MM.1S (cell line): ENCODE measurements around the gene FRA10AC1.

Experiments
- DNase-seq: peaks from one replicate; pipeline ENCODE4 v3.0.0-alpha.2; 2015
- H2AFZ ChIP-seq: fragments of 300-600 bp; sonication (generic); 2 replicates; pipeline ENCODE4 v1.6.0; 2016; ENCODE audit warnings: antibody characterized with exemption, low read length
- H3F3A ChIP-seq: fragments of 300-600 bp; sonication (generic); 2 replicates; pipeline ENCODE4 v1.6.1; 2016; ENCODE audit warnings: mild to moderate bottlenecking, antibody characterized with exemption, low read length, moderate library complexity, mixed read lengths; ENCODE audit not compliant: insufficient read depth
- H3K27ac ChIP-seq: fragments of 300-600 bp; sonication (generic); 2 replicates; pipeline ENCODE4 v1.5.1; 2016; ENCODE audit warnings: mild to moderate bottlenecking, low read length
- H3K27me3 ChIP-seq: fragments of 300-600 bp; sonication (generic); replicated peaks from 2 replicates; pipeline ENCODE4 v1.6.0; 2016; ENCODE audit warnings: low read length; ENCODE audit not compliant: insufficient read depth
- H3K36me3 ChIP-seq: fragments of 300-600 bp; sonication (generic); replicated peaks from 2 replicates; pipeline ENCODE4 v1.6.1; 2016; ENCODE audit warnings: mild to moderate bottlenecking, low read length, mixed read lengths; ENCODE audit not compliant: insufficient read depth
- H3K4me1 ChIP-seq: fragments of 300-600 bp; sonication (generic); 2 replicates; pipeline ENCODE4 v1.6.1; 2016; ENCODE audit warnings: low read length, mixed read lengths
- H3K4me2 ChIP-seq: fragments of 300-600 bp; sonication (generic); 2 replicates; pipeline ENCODE4 v1.6.0; 2016; ENCODE audit warnings: low read depth, low read length
- H3K4me3 ChIP-seq: fragments of 300-600 bp; sonication (generic); 2 replicates; pipeline ENCODE4 v1.5.1; 2016; ENCODE audit warnings: low read length, mixed read lengths
- H3K79me2 ChIP-seq: fragments of 300-600 bp; sonication (generic); 2 replicates; pipeline ENCODE4 v1.6.1; 2016; ENCODE audit warnings: mixed run types, low read length, mixed read lengths
- H3K9ac ChIP-seq: fragments of 300-600 bp; sonication (generic); 2 replicates; pipeline ENCODE4 v1.6.1; 2016; ENCODE audit warnings: low read length, mixed read lengths
- H3K9me2 ChIP-seq: fragments of 300-600 bp; sonication (generic); replicated peaks from 2 replicates; pipeline ENCODE4 v1.6.1; 2016; ENCODE audit warnings: mild to moderate bottlenecking, low read length, mixed read lengths; ENCODE audit not compliant: insufficient read depth
- H3K9me3 ChIP-seq: fragments of 300-600 bp; sonication (generic); replicated peaks from 2 replicates; pipeline ENCODE4 v1.6.1; 2016; ENCODE audit warnings: mild to moderate bottlenecking, low read length, mixed read lengths; ENCODE audit not compliant: insufficient read depth
- H4K20me1 ChIP-seq: fragments of 300-600 bp; sonication (generic); 2 replicates; pipeline ENCODE4 v1.6.1; 2016; ENCODE audit warnings: mild to moderate bottlenecking, low read length, moderate library complexity, mixed read lengths; ENCODE audit not compliant: insufficient read depth
- CTCF ChIP-seq: fragments of 300-600 bp; sonication (generic); IDR thresholded peaks from 2 replicates; pipeline ENCODE4 v1.5.1; 2016; ENCODE audit warnings: antibody characterized with exemption, low read length, mixed read lengths
- EZH2 ChIP-seq: fragments of 300-600 bp; sonication (generic); optimal IDR thresholded peaks from 2 replicates; pipeline ENCODE3; 2017; ENCODE audit warnings: low read depth, mild to moderate bottlenecking, antibody characterized with exemption, low read length, mixed read lengths
- EZH2phosphoT487 ChIP-seq: fragments of 300-600 bp; sonication (generic); IDR thresholded peaks from 2 replicates; pipeline ENCODE4 v1.6.1; 2018; ENCODE audit warnings: antibody characterized with exemption, low read length

FRA10AC1 gene

DNA sequence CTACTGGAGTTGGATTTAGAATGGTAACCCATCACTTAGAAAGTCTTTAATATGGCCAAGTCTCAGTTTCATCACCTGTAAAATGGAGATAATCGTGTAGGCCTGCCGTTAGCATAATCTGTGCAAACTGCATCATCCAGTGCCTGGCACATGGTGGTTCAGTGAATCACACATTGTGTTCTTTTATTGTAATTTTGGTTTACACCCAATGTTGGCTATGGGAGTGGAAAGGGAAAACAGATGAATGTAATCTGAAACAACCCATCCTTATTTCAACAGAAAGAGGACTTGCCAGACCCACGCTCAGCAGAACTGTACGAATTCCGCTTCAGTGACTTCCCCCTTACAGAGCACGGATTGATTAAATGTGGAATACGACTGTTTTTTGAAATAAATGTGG lies 62.6 kb downstream of the FRA10AC1 start:
- H3K4me2 ChIP-seq, result no peak overlapping the region
- no peak for TF ChIP-seq CTCF
- no peak for TF ChIP-seq EZH2phosphoT487
- no peak for TF ChIP-seq EZH2
- H4K20me1 ChIP-seq, result no peaks in the 10 kb centered on the region
- H3K27ac ChIP-seq, result no peak overlapping the region
- H3K9me2 ChIP-seq, result no peaks in the 10 kb centered on the region
- H3K27me3 ChIP-seq, result no peaks in the 10 kb centered on the region
- H3K79me2 ChIP-seq, result no peaks in the 10 kb centered on the region
- no peak overlapping the region for H3K4me3 ChIP-seq
- H3K36me3 ChIP-seq, result no peaks in the 10 kb centered on the region
- H3F3A ChIP-seq, result no peaks in the 10 kb centered on the region
- DNase-seq, result no peak
- H3K4me1 ChIP-seq, result no peaks in the 10 kb centered on the region
- no peaks in the 10 kb centered on the region for H3K9me3 ChIP-seq
- no peak overlapping the region for H3K9ac ChIP-seq
- H2AFZ ChIP-seq, result no peak overlapping the region

DNA sequence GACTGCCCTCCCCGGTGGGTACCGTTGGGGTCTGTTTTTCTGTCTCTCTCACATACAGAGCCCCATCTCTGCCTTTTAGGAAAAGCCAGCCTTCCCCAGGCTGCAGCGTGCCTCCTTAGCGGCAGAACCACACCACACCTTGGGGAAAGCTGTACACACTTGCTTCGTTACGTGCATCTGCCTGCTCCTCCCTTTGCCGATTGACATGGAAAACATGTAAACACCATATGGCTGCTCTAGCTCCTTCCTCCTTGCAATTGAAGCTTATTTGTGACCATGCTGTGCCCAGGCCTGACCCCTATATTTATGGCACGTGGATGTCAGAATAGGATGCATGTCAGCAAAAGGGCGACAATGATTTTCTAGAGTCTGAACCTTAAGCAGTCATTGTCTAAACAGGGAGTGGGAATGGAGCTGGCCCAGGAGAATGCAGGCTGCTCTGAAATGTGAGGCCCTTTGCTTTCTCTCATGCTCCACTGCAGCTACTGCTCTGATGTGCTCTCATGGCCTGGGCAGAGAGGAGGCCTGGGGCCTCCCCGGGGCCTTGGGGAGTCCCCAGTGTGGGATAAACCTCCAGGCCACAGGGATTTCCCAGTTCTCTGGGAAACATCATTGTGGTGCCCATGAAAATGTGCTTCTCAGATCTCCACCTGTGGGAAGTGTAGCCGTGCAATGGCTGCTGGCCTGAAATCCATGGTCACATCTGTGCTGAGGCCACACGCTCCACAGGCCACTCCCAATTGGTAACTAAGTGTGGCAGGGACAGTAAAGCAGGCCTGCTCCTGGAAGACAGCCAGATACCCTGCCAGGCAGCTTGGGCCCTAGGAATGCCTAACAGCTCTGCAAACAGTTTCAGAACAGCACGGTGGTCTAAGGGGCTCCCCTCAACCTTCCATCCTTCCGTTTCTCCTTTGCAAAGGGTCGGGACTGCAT lies 71.5 kb downstream of the FRA10AC1 start:
- no peaks in the 10 kb centered on the region for H3K4me1 ChIP-seq
- H3K9ac ChIP-seq, result no peak overlapping the region
- no peaks in the 10 kb centered on the region for H3K9me3 ChIP-seq
- H3K9me2 ChIP-seq, result no peaks in the 10 kb centered on the region
- no peak for TF ChIP-seq EZH2
- TF ChIP-seq CTCF, result no peak
- TF ChIP-seq EZH2phosphoT487, result no peak
- no peak overlapping the region for H3K4me2 ChIP-seq
- no peaks in the 10 kb centered on the region for H3F3A ChIP-seq
- no peaks in the 10 kb centered on the region for H3K36me3 ChIP-seq
- H3K27me3 ChIP-seq, result no peaks in the 10 kb centered on the region
- H3K27ac ChIP-seq, result no peak overlapping the region
- no peaks in the 10 kb centered on the region for H4K20me1 ChIP-seq
- H2AFZ ChIP-seq, result no peak overlapping the region
- H3K4me3 ChIP-seq, result no peak overlapping the region
- no peak for DNase-seq
- H3K79me2 ChIP-seq, result no peaks in the 10 kb centered on the region

DNA sequence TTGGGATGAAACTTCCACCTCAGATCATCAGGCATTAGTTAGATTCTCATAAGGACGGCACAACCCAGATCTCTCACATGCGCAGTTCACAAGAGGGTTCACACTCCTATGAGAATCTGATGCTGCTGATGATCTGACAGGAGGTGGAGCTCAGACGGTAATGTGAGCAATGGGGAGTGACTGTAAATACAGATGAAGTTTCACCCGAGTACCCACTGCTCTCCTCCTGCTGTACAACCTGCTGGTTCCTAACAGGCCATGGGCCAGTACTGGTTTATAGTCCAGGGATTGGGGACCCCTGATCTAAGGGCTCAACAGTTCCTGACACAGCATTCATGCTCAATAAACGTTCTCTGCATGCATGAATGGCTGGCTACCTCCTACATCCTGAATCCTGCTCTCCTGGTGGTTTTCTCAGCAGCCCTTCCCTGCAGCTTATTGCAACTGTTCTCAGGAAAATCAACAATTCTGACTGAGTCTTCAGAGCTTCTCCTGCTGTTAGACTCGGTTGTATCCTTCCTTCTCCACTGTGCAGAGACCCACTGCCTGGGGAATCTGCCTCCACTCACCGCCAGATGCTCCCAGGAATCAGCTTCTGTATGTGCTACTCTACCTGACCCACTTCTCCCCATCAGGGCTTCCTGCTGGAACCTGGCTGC lies 72.6 kb downstream of the FRA10AC1 start:
- Histone ChIP-seq H3K9ac (no peak overlapping the region), H2AFZ (no peak overlapping the region), H3K27ac (no peak overlapping the region), H3K9me2 (no peaks in the 10 kb centered on the region), H3K36me3 (no peaks in the 10 kb centered on the region), H3K9me3 (no peaks in the 10 kb centered on the region), H4K20me1 (no peaks in the 10 kb centered on the region), H3F3A (no peaks in the 10 kb centered on the region), H3K4me3 (no peak overlapping the region), H3K79me2 (no peaks in the 10 kb centered on the region), H3K4me1 (no peaks in the 10 kb centered on the region), H3K4me2 (no peak overlapping the region), H3K27me3 (no peaks in the 10 kb centered on the region)
- TF ChIP-seq CTCF (no peak), EZH2phosphoT487 (no peak), EZH2 (no peak)
- no peak for DNase-seq
